ENCODE data around the gene SH3BGRL2.

DNA sequence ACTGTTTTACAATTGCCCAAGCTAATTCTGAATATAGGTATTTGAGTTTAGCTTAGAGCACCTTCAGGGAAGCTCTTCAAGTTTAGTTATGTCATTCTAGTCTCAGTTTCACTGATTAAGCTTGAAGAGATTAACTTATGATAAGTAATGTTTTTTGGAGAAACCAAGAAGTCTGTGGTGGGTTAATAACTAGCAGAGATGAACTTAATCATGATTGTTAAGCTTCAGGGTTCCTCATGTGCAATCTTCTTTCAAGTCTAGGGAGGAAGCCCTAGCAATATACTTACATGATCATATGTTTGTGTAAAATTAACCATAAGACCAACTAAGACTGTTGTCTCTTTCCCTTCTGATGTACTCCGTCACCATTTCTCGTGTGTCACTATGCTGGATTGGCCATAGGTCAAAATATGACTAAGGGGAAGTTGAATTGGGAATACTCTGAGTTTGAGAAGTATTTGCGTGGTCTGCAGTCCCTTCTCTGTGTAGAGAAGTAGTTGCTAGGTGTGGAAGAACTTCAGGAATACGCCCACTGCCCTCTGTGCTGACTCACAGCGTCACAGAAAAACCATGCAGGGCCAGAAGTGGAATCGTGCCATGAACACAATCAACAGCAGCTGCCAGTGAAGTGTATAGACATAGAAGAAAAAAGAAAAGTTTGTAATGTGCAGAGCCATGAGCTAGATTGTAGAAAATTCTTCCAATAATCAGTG is 88.3 kb downstream of the SH3BGRL2 start:
- TF ChIP-seq POLR2AphosphoS5 (IDR thresholded peaks at IDR 0.05), result no peak
- TF ChIP-seq, protein P1, sequence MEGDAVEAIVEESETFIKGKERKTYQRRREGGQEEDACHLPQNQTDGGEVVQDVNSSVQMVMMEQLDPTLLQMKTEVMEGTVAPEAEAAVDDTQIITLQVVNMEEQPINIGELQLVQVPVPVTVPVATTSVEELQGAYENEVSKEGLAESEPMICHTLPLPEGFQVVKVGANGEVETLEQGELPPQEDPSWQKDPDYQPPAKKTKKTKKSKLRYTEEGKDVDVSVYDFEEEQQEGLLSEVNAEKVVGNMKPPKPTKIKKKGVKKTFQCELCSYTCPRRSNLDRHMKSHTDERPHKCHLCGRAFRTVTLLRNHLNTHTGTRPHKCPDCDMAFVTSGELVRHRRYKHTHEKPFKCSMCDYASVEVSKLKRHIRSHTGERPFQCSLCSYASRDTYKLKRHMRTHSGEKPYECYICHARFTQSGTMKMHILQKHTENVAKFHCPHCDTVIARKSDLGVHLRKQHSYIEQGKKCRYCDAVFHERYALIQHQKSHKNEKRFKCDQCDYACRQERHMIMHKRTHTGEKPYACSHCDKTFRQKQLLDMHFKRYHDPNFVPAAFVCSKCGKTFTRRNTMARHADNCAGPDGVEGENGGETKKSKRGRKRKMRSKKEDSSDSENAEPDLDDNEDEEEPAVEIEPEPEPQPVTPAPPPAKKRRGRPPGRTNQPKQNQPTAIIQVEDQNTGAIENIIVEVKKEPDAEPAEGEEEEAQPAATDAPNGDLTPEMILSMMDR (IDR thresholded peaks at IDR 0.05), result no peak
- TF ChIP-seq POLR2A (IDR thresholded peaks at IDR 0.05), result no peak
- no peak for TF ChIP-seq EP300 (IDR thresholded peaks at IDR 0.05; ENCODE audit: low read depth)
